Ramos (cell line): Measurements from ENCODE around the gene LMBRD2.
"Not testable (repeated sequence)": the region's sequence is repeated elsewhere in the genome, so short reads cannot be mapped to it uniquely, and the experiment has no call there.

Experiments
- in situ Hi-C: fragments of 300-500 bp; cut with MboI; formaldehyde crosslinking; loops from one replicate; pipeline ENCODE4 v1.14.3; 2022; ENCODE audit warnings: low sequenced_read_pairs; ENCODE audit not compliant: unreplicated experiment

LMBRD2 gene

GRCh38 chr5:36164461-36164860 is 12.8 kb upstream of the LMBRD2 start:
- in situ Hi-C loops, result no loop called here

- in situ Hi-C loops, result no loop called here
These were observed 11.3 kb upstream of the LMBRD2 start for GRCh38 chr5:36162810-36163486.

- in situ Hi-C loops, result no loop called here
These were observed 9.7 kb upstream of the LMBRD2 start for GRCh38 chr5:36161361-36161760.

- in situ Hi-C loops, result no loop called here
These were observed 8.9 kb upstream of the LMBRD2 start for GRCh38 chr5:36160617-36161016.

- in situ Hi-C loops, result no loop called here
These were observed 6.5 kb upstream of the LMBRD2 start for GRCh38 chr5:36158144-36158543.

- in situ Hi-C loops, result no loop called here
These were observed 4.9 kb upstream of the LMBRD2 start for GRCh38 chr5:36156619-36157018.

GRCh38 chr5:36156121-36156601 is 4.5 kb upstream of the LMBRD2 start:
- in situ Hi-C loops, result no loop called here

- in situ Hi-C loops, result no loop called here
These were observed 3.6 kb upstream of the LMBRD2 start for GRCh38 chr5:36155291-36155690.

- in situ Hi-C loops, result no loop called here
These were observed 2.0 kb upstream of the LMBRD2 start for GRCh38 chr5:36153726-36154125.

- in situ Hi-C loops, result no loop called here
These were observed 1.6 kb upstream of the LMBRD2 start for GRCh38 chr5:36153298-36153677.

GRCh38 chr5:36152324-36153297 is 924 bp upstream of the LMBRD2 start:
- in situ Hi-C loops, result no loop called here

GRCh38 chr5:36150676-36151433 is 832 bp downstream of the LMBRD2 start:
- in situ Hi-C loops, result no loop called here

GRCh38 chr5:36147681-36148080 is 4.0 kb downstream of the LMBRD2 start:
- in situ Hi-C loops, result no loop called here

- in situ Hi-C loops, result no loop called here
These were observed 5.3 kb downstream of the LMBRD2 start for GRCh38 chr5:36146390-36146789.

GRCh38 chr5:36145311-36145710 is 6.4 kb downstream of the LMBRD2 start:
- in situ Hi-C loops, result no loop called here

- in situ Hi-C loops, result no loop called here
These were observed 12.6 kb downstream of the LMBRD2 start for GRCh38 chr5:36138900-36139683.

GRCh38 chr5:36136581-36136980 is 15.1 kb downstream of the LMBRD2 start:
- in situ Hi-C loops, result no loop called here

- in situ Hi-C loops, result no loop called here
These were observed 15.7 kb downstream of the LMBRD2 start for GRCh38 chr5:36135988-36136387.

- in situ Hi-C loops, result not testable (repeated sequence)
These were observed 18.7 kb downstream of the LMBRD2 start for GRCh38 chr5:36133009-36133408.

GRCh38 chr5:36129666-36130065 is 22.0 kb downstream of the LMBRD2 start:
- in situ Hi-C loops, result not testable (repeated sequence)
